Hematopoietic multipotent progenitor cell treated with erythropoietin and hydrocortisone succinate and interleukin-3 and kit ligand, for 17 days (in vitro differentiated cells): ENCODE measurements around the gene CMIP.
"Not testable (repeated sequence)": the region's sequence is repeated elsewhere in the genome, so short reads cannot be mapped to it uniquely, and the experiment has no call there.

Source experiments
- DNase-seq: peaks from one replicate; pipeline ENCODE4 v3.0.0-alpha.2; 2015; ENCODE audit warnings: low spot score

The CMIP gene

GRCh38 chr16:81719993-81720392 lies 275.4 kb downstream of the CMIP start:
- no peak for DNase-seq

DNA sequence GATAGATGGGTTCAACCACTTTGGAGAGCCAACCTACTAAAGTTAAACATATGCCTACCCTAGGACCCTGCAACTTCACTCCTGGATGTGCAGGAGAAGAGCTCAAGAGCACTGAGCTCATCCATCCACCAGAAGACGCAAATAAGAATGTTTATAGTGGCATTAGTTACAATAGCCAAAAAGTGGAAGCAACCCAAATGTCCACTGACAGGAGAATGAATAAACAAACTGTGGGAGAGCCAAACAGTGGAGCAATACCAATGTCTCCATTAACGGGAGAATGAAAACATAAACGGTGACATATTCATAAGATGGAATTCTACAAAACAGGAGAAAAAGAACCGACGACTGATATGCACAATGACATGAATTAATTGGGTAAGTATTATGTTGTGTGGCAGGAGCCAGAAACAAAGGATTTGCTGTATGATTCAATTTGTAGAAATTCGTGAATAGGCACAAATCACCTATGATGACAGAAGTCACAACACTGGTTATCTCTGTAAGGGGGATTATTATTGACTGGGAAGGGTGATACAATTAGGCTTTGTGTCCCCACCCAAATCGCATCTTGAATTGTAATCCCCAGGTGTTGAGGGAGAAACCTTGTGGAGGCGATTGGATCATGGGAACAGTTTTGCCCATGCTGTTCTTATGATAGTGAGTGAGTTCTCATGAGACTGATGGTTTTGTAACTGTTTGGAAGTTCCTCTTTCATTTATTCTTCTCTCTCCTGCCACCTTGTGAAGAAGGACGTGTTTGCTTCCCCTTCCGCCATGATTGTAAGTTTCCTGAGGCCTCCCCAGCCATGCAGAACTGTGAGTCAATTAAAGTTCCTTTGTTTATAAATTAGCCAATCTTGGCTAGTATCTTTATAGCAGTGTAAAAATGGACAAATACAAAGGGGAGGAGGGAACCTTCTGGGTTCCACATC lies 276.6 kb downstream of the CMIP start:
- no peak for DNase-seq

GRCh38 chr16:81723098-81723723 lies 278.6 kb downstream of the CMIP start:
- peak; percentile 85 for DNase-seq

- no peak for DNase-seq
Measured at GRCh38 chr16:81728435-81728834, 283.8 kb downstream of the CMIP start.

GRCh38 chr16:81729451-81729850 lies 284.8 kb downstream of the CMIP start:
- no peak for DNase-seq

GRCh38 chr16:81730090-81731051 lies 285.8 kb downstream of the CMIP start:
- peak; percentile 31 for DNase-seq

DNA sequence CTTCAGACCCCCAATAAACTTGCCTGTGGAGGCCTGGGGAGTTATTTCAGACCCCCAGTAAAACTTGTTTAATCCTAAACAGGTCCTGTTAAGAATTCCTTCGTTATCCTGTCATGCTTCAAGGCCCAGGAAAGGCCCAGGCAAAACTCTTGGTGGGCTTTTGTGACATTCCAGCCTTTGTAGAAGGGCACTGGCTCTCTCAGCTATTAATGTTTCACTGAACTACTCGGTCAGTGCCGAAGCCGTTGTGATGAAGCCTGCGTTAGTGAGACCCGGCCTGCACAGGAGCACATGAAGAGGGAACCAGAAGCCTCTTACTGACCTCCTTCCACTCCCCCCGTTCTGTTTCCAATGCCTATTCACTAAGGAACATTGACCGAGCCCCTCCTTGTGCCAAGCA lies 287.0 kb downstream of the CMIP start:
- no peak for DNase-seq

DNA sequence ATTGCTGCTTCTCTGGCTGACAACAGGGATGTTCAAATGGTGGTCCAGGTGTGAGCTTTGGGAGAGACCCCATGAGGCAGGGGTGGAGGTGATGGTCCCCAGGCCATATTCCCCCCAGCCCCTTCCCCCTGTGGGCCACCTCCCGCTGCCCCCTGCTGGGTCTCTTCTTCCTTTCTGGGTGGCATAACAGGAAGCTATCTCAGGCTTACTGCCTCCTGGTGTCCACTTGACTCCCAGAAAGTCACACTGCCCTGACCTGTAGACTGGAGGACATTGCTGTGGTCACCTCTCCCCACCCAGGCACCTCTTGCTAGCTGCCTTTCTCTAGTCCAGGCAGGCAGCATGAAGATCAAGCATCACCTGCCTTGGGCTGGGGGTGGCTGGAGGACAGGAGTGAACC lies 288.1 kb downstream of the CMIP start:
- no peak for DNase-seq

DNA sequence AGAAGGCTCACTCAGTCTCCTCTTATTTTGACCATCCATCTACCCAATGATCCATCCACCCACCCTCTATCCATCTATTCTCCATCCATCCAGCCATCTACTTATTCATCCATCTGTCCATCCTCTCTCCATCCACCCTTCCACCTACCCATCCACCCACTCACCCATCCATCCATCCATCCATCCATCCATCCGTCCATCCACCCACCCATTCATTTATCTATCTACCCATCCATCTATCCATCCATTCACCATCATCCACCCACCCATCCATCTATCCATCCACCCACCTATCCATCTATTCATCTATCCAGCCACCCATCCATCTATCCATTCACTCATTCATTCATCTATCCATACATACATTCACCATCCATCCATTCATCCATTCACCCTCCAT lies 288.7 kb downstream of the CMIP start:
- DNase-seq = no peak

- no peak for DNase-seq
Measured at GRCh38 chr16:81734632-81735434, 290.2 kb downstream of the CMIP start.

GRCh38 chr16:81737885-81738536 lies 293.4 kb downstream of the CMIP start:
- DNase-seq = peak; percentile 77

DNA sequence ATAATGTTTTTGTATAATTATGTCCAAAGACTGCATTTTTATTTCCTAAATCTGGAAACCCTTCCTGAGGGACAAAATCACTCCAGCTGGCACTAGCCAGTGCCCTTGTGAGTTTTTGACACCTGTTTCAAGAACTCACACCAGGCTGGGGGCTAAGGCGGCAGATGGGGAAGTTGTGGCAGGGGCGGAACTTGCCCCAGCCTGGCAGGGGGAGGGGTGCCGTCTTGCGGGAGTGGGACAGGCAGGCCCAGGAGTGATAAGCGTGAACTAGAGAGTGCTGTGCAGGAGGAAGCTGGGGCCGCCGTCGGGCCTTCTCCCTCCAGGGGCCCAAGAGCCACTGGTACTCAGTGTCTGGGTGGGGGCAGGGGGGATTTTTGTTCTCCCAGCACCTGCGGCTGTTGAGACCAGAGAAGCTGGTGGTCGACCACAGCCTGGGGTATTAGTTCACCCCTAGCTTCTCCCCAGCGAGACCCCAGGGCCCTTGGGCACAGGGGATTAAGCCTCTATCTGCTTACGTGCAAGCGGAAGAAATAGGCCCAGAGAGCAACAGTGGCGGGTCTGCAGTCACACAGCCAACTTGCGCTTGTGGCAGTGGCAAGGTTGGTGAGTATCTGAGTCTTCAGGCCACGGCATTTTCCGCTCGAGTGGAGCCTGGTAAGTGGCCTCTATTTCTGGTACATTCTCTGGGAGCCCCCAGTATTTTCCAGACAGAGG lies 294.3 kb downstream of the CMIP start:
- no peak for DNase-seq

DNA sequence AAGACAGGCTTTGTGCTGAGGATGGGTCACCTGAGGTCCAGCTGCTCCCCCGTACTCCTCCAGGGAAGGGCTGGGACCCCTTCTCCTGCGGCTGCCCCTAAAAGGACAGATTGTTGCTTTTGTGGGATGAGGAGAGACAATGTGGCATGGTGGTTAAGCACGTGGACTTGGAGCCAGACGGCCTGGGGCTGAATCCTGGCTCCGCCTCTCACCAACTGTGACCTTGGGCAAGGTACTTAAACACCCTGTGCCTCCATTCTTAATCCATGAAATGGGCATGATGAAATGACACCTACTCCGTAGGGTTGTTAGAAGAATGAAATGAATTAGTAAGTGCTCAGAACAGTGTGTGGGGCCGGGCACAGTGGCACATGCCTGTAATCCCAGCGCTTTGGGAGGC lies 294.9 kb downstream of the CMIP start:
- DNase-seq = no peak

DNA sequence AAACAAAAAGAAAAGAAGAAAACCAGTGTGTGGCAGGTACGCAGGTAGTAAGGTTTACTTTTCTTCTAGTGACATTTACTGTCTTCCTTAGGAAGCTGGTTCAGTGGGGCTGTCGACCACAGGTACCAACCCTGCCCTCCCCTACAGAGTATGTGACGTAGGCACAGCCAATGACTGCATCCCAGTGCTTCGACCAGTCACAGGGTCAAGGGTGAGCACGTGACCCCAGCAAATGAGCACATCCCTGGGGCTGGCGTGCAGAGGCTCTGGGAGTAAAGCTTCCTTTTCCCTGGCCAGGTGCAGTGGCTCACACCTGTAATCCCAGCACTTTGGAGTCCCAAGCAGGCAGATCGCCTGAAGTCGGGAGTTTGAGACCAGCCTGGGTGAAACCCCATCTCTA lies 295.6 kb downstream of the CMIP start:
- no peak for DNase-seq

DNA sequence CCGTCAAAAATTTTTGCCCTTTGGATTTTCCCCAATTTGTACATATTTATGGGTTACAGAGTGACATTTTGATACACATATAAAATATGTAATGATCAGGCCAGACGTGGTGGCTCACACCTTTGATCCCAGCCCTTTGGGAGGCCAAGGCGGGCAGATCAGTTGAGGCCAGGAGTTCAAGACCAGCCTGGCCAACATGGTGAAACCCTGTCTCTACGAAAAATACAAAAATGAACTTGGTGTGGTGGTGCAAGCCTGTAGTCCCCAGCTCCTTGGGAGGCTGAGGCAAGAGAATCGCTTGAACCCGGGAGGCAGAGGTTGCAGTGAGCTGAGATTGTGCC lies 296.8 kb downstream of the CMIP start:
- DNase-seq = not testable (repeated sequence)

- DNase-seq = no peak
Measured at GRCh38 chr16:81744385-81744784, 299.8 kb downstream of the CMIP start.

- DNase-seq = no peak
Measured at GRCh38 chr16:81744911-81745310, 300.3 kb downstream of the CMIP start.

- peak; percentile 60 for DNase-seq
Measured at GRCh38 chr16:81745704-81746558, 301.3 kb downstream of the CMIP start.

- no peak for DNase-seq
Measured at GRCh38 chr16:81746566-81746965, 302.0 kb downstream of the CMIP start.
